Right ventricle myocardium inferior (tissue), 1 donor: ENCODE results near the gene L3MBTL4. TPM values are rescaled to one million over a fixed set of nuclear protein-coding genes. Genes with fewer than 3 reads are reported as not detected.
A peak's percentile ranks its signal among the peaks of the same experiment; 100 is the strongest.
"Not testable (repeated sequence)": the region's sequence is repeated elsewhere in the genome, so short reads cannot be mapped to it uniquely, and the experiment has no call there.

Experiments used
- ATAC-seq: fragments of 200-7000 bp; cut with Tn5 transposase; one replicate; pipeline ENCODE4 v1.9.1; 2020; ENCODE audit warnings: mild to moderate bottlenecking, moderate library complexity
- DNase-seq: peaks from one replicate; pipeline ENCODE4 v3.0.0; 2021; ENCODE audit errors: missing footprints
- intact Hi-C: fragments of 100-400 bp; cut with DNase I; formaldehyde crosslinking; loops from one replicate; pipeline ENCODE4 v1.11.0; 2022
- total RNA-seq: library from RNA; stranded (reverse); fragmentation: NEBNext Ultra II Directional; extraction: Animal tissue kit (Norgen Biotek cat#: 25700); gene quantifications from one replicate; pipeline ENCODE4 v1.2.1, GENCODE V29; 2021
- donor health status: DM: no; HTN: yes; CAD: no; lungs with severe emphysema.

L3MBTL4 gene
- total RNA-seq, 1 donor from 2014 or later, result 1.1 TPM

GRCh38 chr18:6158958-6159357, 255.8 kb downstream of the L3MBTL4 start:
- no peak for ATAC-seq
- intact Hi-C loops, result no loop called here
- no peak for DNase-seq

DNA sequence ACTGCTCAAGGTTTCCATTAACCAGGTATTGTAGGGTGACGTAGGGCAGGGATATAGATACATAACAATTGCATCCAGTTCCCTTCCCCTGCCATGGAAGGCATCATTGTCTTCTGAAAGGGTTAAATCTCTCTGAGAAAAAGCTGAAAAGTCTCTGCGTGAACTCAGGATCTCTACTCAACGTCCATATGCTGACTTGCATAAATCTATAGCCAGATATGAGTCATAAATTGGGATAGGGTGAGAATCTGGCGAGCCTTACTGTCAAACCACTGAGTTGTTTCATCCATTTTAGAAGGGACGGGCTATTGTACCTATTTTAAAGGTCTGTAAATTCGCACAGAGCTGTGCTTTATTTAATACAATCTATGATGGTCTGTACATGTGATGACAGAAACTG, 258.3 kb downstream of the L3MBTL4 start:
- DNase-seq (no peak), ATAC-seq (no peak)
- intact Hi-C loops, result no loop called here

DNA sequence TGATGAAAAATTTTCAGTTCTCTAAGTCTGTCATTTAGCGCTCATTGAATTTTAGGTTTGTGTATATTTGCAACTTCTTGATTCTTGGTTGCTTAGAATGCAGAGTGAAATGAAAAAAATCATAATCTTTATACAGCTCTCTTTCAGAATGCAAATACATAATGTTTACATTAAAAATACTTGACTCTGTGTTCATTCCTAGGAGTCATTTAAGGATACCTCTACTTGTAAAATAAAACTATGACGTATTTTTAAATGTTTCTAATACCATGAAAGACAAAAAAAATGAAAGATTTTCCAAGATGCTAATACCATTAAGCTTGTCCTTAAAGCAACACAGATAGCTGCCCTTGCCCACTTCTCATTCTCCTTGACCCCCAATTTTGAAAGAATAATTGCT, 259.0 kb downstream of the L3MBTL4 start:
- ATAC-seq (no peak), DNase-seq (no peak)
- intact Hi-C loops, result no loop called here

DNA sequence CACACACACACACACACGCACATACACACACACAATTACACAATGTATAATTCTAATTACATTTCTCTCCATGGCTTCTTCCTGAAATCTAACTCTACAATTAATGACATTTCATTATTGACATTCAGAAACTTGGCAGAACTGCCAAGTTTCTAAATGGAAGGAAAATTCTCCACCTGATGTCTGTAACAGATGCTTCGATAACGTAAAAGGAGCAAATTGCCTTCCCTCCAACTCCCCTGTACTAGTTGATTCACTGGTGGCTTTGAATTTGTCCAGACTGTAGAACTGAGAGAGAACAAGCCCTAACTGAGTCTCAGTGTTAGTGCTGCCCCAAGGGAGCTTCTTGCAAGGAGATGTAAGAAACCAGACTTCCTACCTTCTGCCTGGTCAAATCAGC, 264.3 kb downstream of the L3MBTL4 start:
- ATAC-seq (no peak), DNase-seq (no peak)
- intact Hi-C loops, result no loop called here

GRCh38 chr18:6146307-6146661, 268.4 kb downstream of the L3MBTL4 start:
- ATAC-seq, result no peak
- intact Hi-C loops, result loop anchor here (10.0 kb wide), 1 partner anchor 251 kb away; the partner anchor contains the start of gene TMEM200C
- DNase-seq, result no peak

GRCh38 chr18:6145645-6146306, 268.9 kb downstream of the L3MBTL4 start:
- intact Hi-C loops, result loop anchor here (10.0 kb wide), 1 partner anchor 251 kb away; the partner anchor contains the start of gene TMEM200C
- peak; percentile 79 for DNase-seq
- ATAC-seq, result peak; percentile 96

DNA sequence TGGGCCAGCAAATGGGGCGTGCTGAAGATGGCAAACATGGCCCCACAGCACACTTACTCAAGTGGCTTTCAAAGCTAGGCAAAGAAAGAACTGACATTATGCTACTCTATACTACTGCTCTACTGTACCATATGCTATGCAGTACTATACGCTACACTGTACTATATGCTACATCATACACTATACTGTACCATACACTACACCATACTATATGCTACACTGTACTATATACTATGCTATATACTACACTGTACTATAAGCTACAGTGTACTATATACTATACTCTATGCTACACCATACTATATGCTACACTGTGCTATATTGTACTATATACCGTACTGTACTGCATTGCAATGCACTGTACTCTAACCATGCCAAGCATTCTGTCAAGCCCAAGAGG, 275.7 kb downstream of the L3MBTL4 start:
- ATAC-seq, result no peak
- intact Hi-C loops, result no loop called here

GRCh38 chr18:6135901-6136300, 278.8 kb downstream of the L3MBTL4 start:
- DNase-seq, ATAC-seq, intact Hi-C loops: not testable (repeated sequence)

More for the DNA sequence above, 275.7 kb downstream of the L3MBTL4 start:
- no peak for DNase-seq

DNA sequence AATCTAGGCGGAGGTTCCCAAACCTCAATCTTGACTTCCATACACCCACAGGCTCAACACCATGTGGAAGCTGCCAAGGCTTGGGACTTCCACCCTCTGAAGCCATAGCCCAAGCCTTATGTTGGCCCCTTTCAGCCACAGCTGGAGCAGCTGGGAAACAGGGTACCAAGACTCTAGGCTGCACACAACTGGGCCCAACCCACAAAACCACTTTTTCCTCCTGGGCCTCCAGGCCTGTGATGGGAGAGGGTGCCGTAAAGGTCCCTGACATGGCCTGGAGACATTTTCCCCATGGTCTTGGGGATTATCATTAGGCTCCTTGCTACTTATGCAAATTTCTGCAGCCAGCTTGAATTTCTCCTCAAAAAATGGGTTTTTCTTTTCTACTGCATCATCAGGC, 279.7 kb downstream of the L3MBTL4 start:
- intact Hi-C loops, DNase-seq, ATAC-seq: not testable (repeated sequence)

GRCh38 chr18:6132751-6133368, 281.9 kb downstream of the L3MBTL4 start:
- peak; percentile 97 for ATAC-seq
- intact Hi-C loops, result loop anchor here (5.0 kb wide), 1 partner anchor 151 kb away; no protein-coding TSS in a partner anchor
- no peak for DNase-seq

GRCh38 chr18:6120820-6121279, 293.9 kb downstream of the L3MBTL4 start:
- ATAC-seq (peak; percentile 94), DNase-seq (no peak)
- intact Hi-C loops, result loop anchor here (5.0 kb wide), 1 partner anchor 64 kb away; no protein-coding TSS in a partner anchor

GRCh38 chr18:6119761-6120160, 294.9 kb downstream of the L3MBTL4 start:
- ATAC-seq (peak; percentile 5), DNase-seq (no peak)
- intact Hi-C loops, result loop anchor here (5.0 kb wide), 1 partner anchor 62 kb away; no protein-coding TSS in a partner anchor

DNA sequence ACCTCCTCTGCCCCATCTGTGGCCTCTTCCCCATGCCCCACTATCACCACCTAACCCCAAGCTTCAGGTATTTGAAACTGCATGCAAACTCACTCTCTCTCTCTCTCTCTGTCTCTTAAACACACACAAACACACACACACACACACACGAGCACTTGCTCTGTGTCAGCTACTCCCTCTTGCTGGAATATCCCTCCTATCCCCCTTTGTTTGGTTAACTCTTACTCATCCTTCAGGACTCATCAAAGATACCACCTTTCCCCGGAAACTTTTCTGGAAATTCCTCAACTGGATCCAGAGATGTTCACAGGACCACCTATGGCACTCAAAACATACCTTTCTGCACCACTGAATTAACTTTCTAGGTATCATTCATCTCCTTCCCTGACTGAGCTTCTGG, 296.6 kb downstream of the L3MBTL4 start:
- no peak for DNase-seq
- no peak for ATAC-seq
- intact Hi-C loops, result no loop called here

DNA sequence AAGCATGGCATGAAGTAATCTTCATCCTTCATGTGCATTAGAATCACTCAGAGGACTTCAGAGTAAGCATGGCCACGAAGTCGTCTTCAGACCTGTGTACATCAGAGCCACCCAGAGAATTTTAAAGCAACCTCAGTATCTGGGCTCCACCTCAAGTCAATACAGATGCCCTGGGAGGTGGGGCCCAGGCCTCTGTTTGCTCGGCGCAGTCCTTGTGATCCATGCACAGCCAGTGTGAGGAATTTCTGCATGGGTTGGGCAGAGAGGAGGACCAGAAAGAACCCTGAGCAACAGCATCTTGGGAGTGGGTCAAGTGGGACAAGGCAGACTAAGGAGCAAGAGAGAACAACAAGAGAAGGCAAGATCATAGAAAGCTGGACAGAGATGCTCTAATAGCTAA, 299.0 kb downstream of the L3MBTL4 start:
- DNase-seq, result no peak
- intact Hi-C loops, result no loop called here
- no peak for ATAC-seq

DNA sequence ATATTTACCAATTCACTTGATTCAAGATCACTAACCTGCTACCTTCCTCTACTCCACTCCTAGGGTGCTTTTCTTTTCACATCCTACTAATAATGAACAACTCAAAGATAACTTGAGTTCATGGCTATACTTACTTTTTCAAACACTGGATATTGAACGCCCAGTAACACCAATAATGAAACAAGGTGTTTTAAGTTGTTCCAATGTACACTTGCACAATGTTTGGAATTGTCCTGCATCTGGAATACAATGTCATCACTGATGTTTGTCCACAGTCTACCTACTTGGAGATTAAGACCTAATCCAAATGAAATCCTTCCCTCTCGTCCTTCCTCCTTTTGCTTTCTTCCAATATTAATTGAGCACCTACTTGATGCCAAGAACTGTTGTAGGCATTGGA, 301.1 kb downstream of the L3MBTL4 start:
- ATAC-seq, result no peak
- intact Hi-C loops, result no loop called here

GRCh38 chr18:6111726-6112125, 303.0 kb downstream of the L3MBTL4 start:
- DNase-seq (no peak), ATAC-seq (no peak)
- intact Hi-C loops, result no loop called here

More for the DNA sequence above, 301.1 kb downstream of the L3MBTL4 start:
- no peak for DNase-seq

DNA sequence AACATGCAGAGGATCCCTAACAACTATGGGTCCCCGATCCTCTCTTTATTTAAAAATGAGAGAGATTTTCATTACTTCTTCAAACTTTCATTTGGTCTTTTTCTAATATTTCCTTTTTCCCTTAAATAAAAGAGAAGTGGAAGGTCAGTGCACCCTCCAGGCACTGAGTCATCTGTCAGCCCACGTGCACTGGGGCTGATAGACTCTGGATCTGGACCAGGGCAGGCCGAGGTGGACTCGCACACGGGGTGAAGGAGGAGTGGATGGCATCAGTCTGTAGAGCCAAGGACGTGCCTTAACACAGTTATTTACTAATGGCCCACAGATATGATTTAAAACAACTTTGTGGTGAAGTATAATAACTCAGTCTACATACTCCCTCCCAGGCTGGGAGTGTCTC, 305.0 kb downstream of the L3MBTL4 start:
- ATAC-seq, result no peak
- no peak for DNase-seq
- intact Hi-C loops, result no loop called here

DNA sequence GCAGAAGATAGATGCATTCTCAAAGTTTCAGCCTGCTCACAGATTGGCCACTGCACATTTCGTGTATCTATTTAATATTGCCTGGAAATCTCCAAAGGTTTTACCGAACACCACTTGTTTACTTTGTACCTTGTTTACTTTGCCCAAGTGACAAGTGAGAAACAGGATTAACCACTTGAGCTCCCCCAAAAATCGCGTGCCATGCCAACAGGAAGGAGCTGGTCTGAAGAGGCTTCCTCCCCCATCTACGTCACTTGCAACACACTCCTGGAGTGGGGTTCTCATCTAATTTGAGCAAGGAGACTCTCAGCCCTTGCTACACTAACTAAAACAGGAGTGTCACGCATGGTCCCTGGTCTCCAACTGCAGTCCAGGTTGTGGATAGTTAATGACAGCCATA, 306.9 kb downstream of the L3MBTL4 start:
- ATAC-seq, result no peak
- no peak for DNase-seq
- intact Hi-C loops, result no loop called here

DNA sequence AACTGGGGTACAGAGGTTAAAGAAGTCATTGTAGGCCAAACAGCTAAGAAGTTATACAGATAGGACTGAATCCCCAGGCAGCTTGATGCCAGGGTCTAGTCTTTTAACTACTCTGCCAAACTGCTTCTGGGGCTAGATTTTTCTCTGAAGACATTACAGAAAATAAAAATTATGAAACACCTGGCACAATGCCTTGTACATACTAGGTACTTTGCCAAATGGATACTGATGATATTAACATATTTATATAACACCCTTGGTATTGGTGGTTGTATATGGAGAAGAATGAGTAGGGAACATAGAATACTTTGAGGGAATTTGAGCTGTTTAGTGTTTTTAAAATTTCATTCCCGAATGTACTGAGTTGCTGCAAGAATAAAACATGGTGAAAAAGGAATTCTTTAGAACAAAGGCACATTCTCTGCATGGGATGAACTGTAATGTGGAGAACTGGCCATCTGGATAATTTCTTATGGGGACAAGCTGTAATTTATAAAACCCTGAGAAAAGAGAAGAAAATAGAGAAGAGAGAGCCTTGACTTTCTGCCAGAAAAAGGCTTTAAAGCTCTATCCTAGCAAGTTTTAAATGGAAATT, 308.5 kb downstream of the L3MBTL4 start:
- intact Hi-C loops, result no loop called here
- no peak for DNase-seq

GRCh38 chr18:6103741-6104140, 311.0 kb downstream of the L3MBTL4 start:
- ATAC-seq (no peak), DNase-seq (no peak)
- intact Hi-C loops, result no loop called here

More for the DNA sequence above, 308.5 kb downstream of the L3MBTL4 start:
- ATAC-seq, result no peak
